Motor neuron (in vitro differentiated cells): ENCODE measurements around the gene DNTT. TPM values are rescaled to one million over a fixed set of nuclear protein-coding genes. Genes with fewer than 3 reads are reported as not detected.

ENCODE experiments used
- ATAC-seq, 8 experiments: fragments of 200-7000 bp; cut with Tn5 transposase; replicated peaks in 6 of 8; 2 replicates each; pipeline ENCODE4 v1.8.0; 2021; ENCODE audit warnings: mild to moderate bottlenecking in 8 of 8, moderate library complexity in 8 of 8
- H3K27ac ChIP-seq, 2 donors: fragments of 250-450 bp; sonication (Bioruptor Pico); 2 replicates each; pipeline ENCODE4 v1.9.0; 2021; ENCODE audit warnings: antibody characterized with exemption in 2 of 2, mild to moderate bottlenecking in 2 of 2, moderate library complexity in 1 of 2
- H3K4me1 ChIP-seq, 2 donors: fragments of 250-450 bp; sonication (Bioruptor Pico); replicated peaks in 1 of 2; 2 replicates each; pipeline ENCODE4 v1.6.1; 2021; ENCODE audit warnings: antibody characterized with exemption in 2 of 2, mild to moderate bottlenecking in 2 of 2, moderate library complexity in 1 of 2
- H3K4me3 ChIP-seq, 5 donors: fragments of 250-450 bp; sonication (Bioruptor Pico); 2 replicates each; pipeline ENCODE4 v1.9.0; 2021; ENCODE audit warnings: antibody characterized with exemption in 5 of 5, mild to moderate bottlenecking in 5 of 5, moderate library complexity in 4 of 5
- WGBS, 10 experiments: fragments of 450-650 bp; shearing (Covaris generic); methylation state at CpG; one replicate each; pipeline ENCODE4 v1.0.0; 2022; 5-methylcytosine and 5-hydroxymethylcytosine counted together
- in situ Hi-C, 9 experiments: fragments of 400-800 bp; cut with MboI; loops; one replicate each; pipeline ENCODE4 v1.15.0; 2021; ENCODE audit warnings: low sequenced_read_pairs in 9 of 9, low pct_unique_long_range_greater_than_20kb in 2 of 9; ENCODE audit not compliant: unreplicated experiment in 9 of 9
- total RNA-seq, 8 experiments: library from RNA; unstranded; fragments of 300-600 nt; gene quantifications; 2 replicates each; pipeline versions ENCODE4 v1.2.3 to v1.2.4, GENCODE V29; 2022

DNTT gene
- total RNA-seq, 8 experiments from 2014 or later, result 0.11 to 0.27 (median 0.17) TPM; not detected in 4

GRCh38 chr10:96322275-96322674, 18.0 kb downstream of the DNTT start:
- 67 to 100% (median 100%) methylated on average over 1 of the region's 1 CpG; no CpG with 5 or more reads in 5 of the 10 experiments for WGBS, 10 experiments
- Histone ChIP-seq H3K4me1 (no peaks in the 10 kb centered on the region), H3K27ac (no peak overlapping the region), H3K4me3 (no peak overlapping the region)
- in situ Hi-C loops, result loop anchor here in 1 of 9 experiments (25.0 kb wide), 1 partner anchor 285 kb away; the partner anchor contains the start of gene CCNJ
- ATAC-seq, result no peak

GRCh38 chr10:96324447-96324846, 20.2 kb downstream of the DNTT start:
- 20 to 100% (median 85%) methylated on average over 1 of the region's 2 CpGs; no CpG with 5 or more reads in 4 of the 10 experiments for WGBS, 10 experiments
- peak in 1 of 8 experiments; percentile 40 for ATAC-seq
- in situ Hi-C loops, result loop anchor here in 1 of 9 experiments (25.0 kb wide), 1 partner anchor 287 kb away; the partner anchor contains the start of gene CCNJ
- H3K27ac ChIP-seq, result no peak overlapping the region
- no peaks in the 10 kb centered on the region for H3K4me1 ChIP-seq
- no peak overlapping the region for H3K4me3 ChIP-seq

GRCh38 chr10:96325719-96326373, 21.6 kb downstream of the DNTT start:
- WGBS, 10 experiments, result 0 to 90% (median 79%) methylated on average over 1 to 4 of the region's 4 CpGs; no CpG with 5 or more reads in 1 of the 10 experiments
- in situ Hi-C loops, result loop anchor here in 4 of 9 experiments (25.0 kb wide), 2 partner anchors 289 to 314 kb away; partner anchors contain the start of gene CCNJ (in 2 of the 4)
- no peak overlapping the region for H3K4me3 ChIP-seq
- H3K27ac ChIP-seq, result no peak overlapping the region
- H3K4me1 ChIP-seq, result no peaks in the 10 kb centered on the region
- ATAC-seq, result no peak

GRCh38 chr10:96327462-96327861, 23.2 kb downstream of the DNTT start:
- ATAC-seq, result no peak
- Histone ChIP-seq H3K4me3 (no peak overlapping the region), H3K4me1 (no peaks in the 10 kb centered on the region), H3K27ac (no peak overlapping the region)
- 0 to 98% (median 68%) methylated on average over 1 to 6 of the region's 7 CpGs; no CpG with 5 or more reads in 2 of the 10 experiments for WGBS, 10 experiments
- in situ Hi-C loops, result loop anchor here in 4 of 9 experiments (25.0 kb wide), 2 partner anchors 290 to 315 kb away; partner anchors contain the start of gene CCNJ (in 2 of the 4)

GRCh38 chr10:96333101-96333500, 28.9 kb downstream of the DNTT start:
- 45 to 100% (median 100%) methylated on average over 1 of the region's 1 CpG; no CpG with 5 or more reads in 2 of the 10 experiments for WGBS, 10 experiments
- H3K27ac ChIP-seq, result no peak overlapping the region
- no peak overlapping the region for H3K4me3 ChIP-seq
- H3K4me1 ChIP-seq, result no peaks in the 10 kb centered on the region
- in situ Hi-C loops, result loop anchor here in 4 of 9 experiments (25.0 kb wide), 2 partner anchors 296 to 321 kb away; partner anchors contain the start of gene CCNJ (in 2 of the 4)
- no peak for ATAC-seq

GRCh38 chr10:96334616-96335526, 30.6 kb downstream of the DNTT start:
- Histone ChIP-seq H3K27ac (no peak overlapping the region), H3K4me3 (no peak overlapping the region), H3K4me1 (peaks cover 0 to 3% of the 10 kb centered on the region in 2 donors)
- peak in 4 of 8 experiments; percentile 31 to 84 (median 81) for ATAC-seq
- in situ Hi-C loops, result loop anchor here in 4 of 9 experiments (25.0 kb wide), 2 partner anchors 298 to 323 kb away; partner anchors contain the start of gene CCNJ (in 2 of the 4)
- WGBS, 10 experiments, result 0 to 64% (median 7%) methylated on average over 1 to 4 of the region's 5 CpGs; no CpG with 5 or more reads in 1 of the 10 experiments

GRCh38 chr10:96337106-96337505, 32.9 kb downstream of the DNTT start:
- Histone ChIP-seq H3K27ac (no peak overlapping the region), H3K4me3 (no peak overlapping the region), H3K4me1 (peaks cover 0 to 3% of the 10 kb centered on the region in 2 donors)
- 0 to 100% (median 91%) methylated on average over 1 to 2 of the region's 2 CpGs; no CpG with 5 or more reads in 2 of the 10 experiments for WGBS, 10 experiments
- no peak for ATAC-seq
- in situ Hi-C loops, result loop anchor here in 4 of 9 experiments (25.0 kb wide), 2 partner anchors 300 to 325 kb away; partner anchors contain the start of gene CCNJ (in 2 of the 4)

GRCh38 chr10:96338279-96338925, 34.2 kb downstream of the DNTT start:
- in situ Hi-C loops, result loop anchor here in 4 of 9 experiments (25.0 kb wide), 2 partner anchors 301 to 326 kb away; partner anchors contain the start of gene CCNJ (in 2 of the 4)
- ATAC-seq, result peak in 1 of 8 experiments; percentile 10
- Histone ChIP-seq H3K4me3 (no peak overlapping the region), H3K27ac (no peak overlapping the region), H3K4me1 (peaks cover 0 to 3% of the 10 kb centered on the region in 2 donors)
- WGBS, 10 experiments, result 0 to 100% (median 54%) methylated on average over 1 to 5 of the region's 5 CpGs; no CpG with 5 or more reads in 1 of the 10 experiments

GRCh38 chr10:96339383-96339782, 35.1 kb downstream of the DNTT start:
- in situ Hi-C loops, result loop anchor here in 4 of 9 experiments (25.0 kb wide), 2 partner anchors 302 to 327 kb away; partner anchors contain the start of gene CCNJ (in 2 of the 4)
- Histone ChIP-seq H3K27ac (no peak overlapping the region), H3K4me1 (peaks cover 0 to 3% of the 10 kb centered on the region in 2 donors), H3K4me3 (no peak overlapping the region)
- no peak for ATAC-seq
- WGBS, 10 experiments, result 75 to 100% (median 94%) methylated on average over 2 to 4 of the region's 4 CpGs; no CpG with 5 or more reads in 3 of the 10 experiments

- peak; percentile 74 to 97 (median 88) for ATAC-seq
- in situ Hi-C loops, result loop anchor here in 4 of 9 experiments (25.0 kb wide), 2 partner anchors 303 to 328 kb away; partner anchors contain the start of gene CCNJ (in 2 of the 4)
- Histone ChIP-seq H3K4me1 (peaks cover 0 to 3% of the 10 kb centered on the region in 2 donors), H3K4me3 (no peak overlapping the region), H3K27ac (no peak overlapping the region)
- WGBS, 10 experiments, result 0 to 100% (median 30%) methylated on average over 2 to 7 of the region's 7 CpGs
Observed at GRCh38 chr10:96339956-96340904, 36.0 kb downstream of the DNTT start.
